Right lobe of liver (tissue), 6 donors: ENCODE measurements around the gene ZNF319. TPM values are rescaled to one million over a fixed set of nuclear protein-coding genes. Genes with fewer than 3 reads are reported as not detected.
A peak's percentile ranks its signal among the peaks of the same experiment; 100 is the strongest.

Experiments
- ATAC-seq, 4 donors: fragments of 200-7000 bp; cut with Tn5 transposase; one replicate each; pipeline ENCODE4 v1.9.1; 2020; ENCODE audit warnings: mild to moderate bottlenecking in 4 of 4, moderate library complexity in 4 of 4
- DNase-seq, 3 donors: peaks; one replicate each; pipeline ENCODE4 v3.0.0-alpha.2; 2020
- H3K27ac ChIP-seq, 3 donors: fragments of 200-600 bp; one replicate each; pipeline ENCODE4 v1.8.0; 2022
- H3K27me3 ChIP-seq, 2 donors: fragments of 200-600 bp; one replicate each; pipeline ENCODE4 v1.8.0; 2022
- H3K36me3 ChIP-seq, 4 donors: fragments of 200-600 bp; sonication (generic) in 1 of 4; one replicate each; pipeline versions ENCODE4 v1.5.1 to v1.8.0; 2017 to 2022; ENCODE audit warnings: control low read depth in 1 of 4
- H3K4me1 ChIP-seq, 4 donors: fragments of 200-600 bp; sonication (generic) in 1 of 4; one replicate each; pipeline versions ENCODE4 v1.5.1 to v1.8.0; 2017 to 2022; ENCODE audit warnings: control low read depth in 1 of 4
- H3K4me3 ChIP-seq, 3 donors: fragments of 200-600 bp; one replicate each; pipeline ENCODE4 v1.8.0; 2022
- H3K9me3 ChIP-seq, 4 donors: fragments of 200-600 bp; sonication (generic) in 1 of 4; one replicate each; pipeline versions ENCODE4 v1.5.1 to v1.8.0; 2017 to 2022; ENCODE audit warnings: control low read depth in 1 of 4
- CTCF ChIP-seq, 4 donors: fragments of 200-600 bp in 3 of 4; fragments of 450-650 bp in 1 of 4; IDR thresholded peaks; one replicate each; pipeline versions ENCODE4 v1.5.1 to v1.8.0; 2016 to 2022; ENCODE audit warnings: antibody characterized with exemption in 4 of 4, mild to moderate bottlenecking in 2 of 4
- POLR2A ChIP-seq: fragments of 450-650 bp; IDR thresholded peaks from one replicate; pipeline ENCODE4 v1.6.1; 2017; ENCODE audit warnings: antibody characterized with exemption, mild to moderate bottlenecking
- WGBS: methylation state at CpG from one replicate; pipeline ENCODE4 v1.1.6; 2018; ENCODE audit warnings: low coverage, low lambda C conversion rate; ENCODE audit not compliant: insufficient coverage; ENCODE audit errors: missing lambda C conversion rate; 5-methylcytosine and 5-hydroxymethylcytosine counted together
- intact Hi-C, 2 donors: fragments of 100-400 bp; cut with DNase I; formaldehyde crosslinking; loops; one replicate each; pipeline versions ENCODE4 v1.11.2 to v1.14.1; 2022
- total RNA-seq, 6 experiments: library from RNA; depleted of rRNA in 2 of 6; stranded (reverse); fragments of >200 nt in 2 of 6; fragmentation: NEBNext Ultra II Directional in 3 of 6; extraction: Animal tissue kit (Norgen Biotek cat#: 25700) in 3 of 6; gene quantifications; one replicate each; pipeline versions ENCODE4 v1.1.0 to v1.2.4, GENCODE V29; 2016 to 2023
- donor health status: DM: no; HTN: yes; CAD: no.
- donor health status: DM: no; HTN: no; CAD: no.
- donor health status: DM: no; HTN: no; CAD: no.
- donor health status: DM: no; HTN: yes; CAD: no.
- donor health status: DM: no; HTN: yes; CAD: no.

The ZNF319 gene
- total RNA-seq, 6 experiments from 2014 or later: 2.5 to 4.9 (median 3.4) TPM

GRCh38 chr16:57962756-57963155, 37.7 kb downstream of the ZNF319 start:
- H3K36me3 ChIP-seq: no peaks in the 10 kb centered on the region
- no peak overlapping the region for H3K4me3 ChIP-seq
- intact Hi-C loops: no loop called here
- no peaks in the 10 kb centered on the region for H3K9me3 ChIP-seq
- H3K4me1 ChIP-seq: no peaks in the 10 kb centered on the region
- no peaks in the 10 kb centered on the region for H3K27me3 ChIP-seq
- ATAC-seq (no peak), DNase-seq (peak in 1 of 3 donors; percentile 39)
- TF ChIP-seq POLR2A (no peak), CTCF (IDR thresholded peaks at IDR 0.05) (no peak)
- no peak overlapping the region for H3K27ac ChIP-seq
- no CpG with 5 or more reads among the region's 9 CpGs for WGBS

GRCh38 chr16:57962046-57962445, 38.4 kb downstream of the ZNF319 start:
- no peak for ATAC-seq
- intact Hi-C loops: no loop called here

GRCh38 chr16:57961538-57961937, 38.9 kb downstream of the ZNF319 start:
- no peak overlapping the region for H3K4me3 ChIP-seq
- WGBS: 26% methylated on average over 2 of the region's 2 CpGs
- no peaks in the 10 kb centered on the region for H3K27me3 ChIP-seq
- ATAC-seq: no peak
- no peak for DNase-seq
- H3K36me3 ChIP-seq: no peaks in the 10 kb centered on the region
- TF ChIP-seq POLR2A (no peak), CTCF (IDR thresholded peaks at IDR 0.05) (no peak)
- no peaks in the 10 kb centered on the region for H3K4me1 ChIP-seq
- intact Hi-C loops: no loop called here
- H3K9me3 ChIP-seq: no peaks in the 10 kb centered on the region
- no peak overlapping the region for H3K27ac ChIP-seq

More at GRCh38 chr16:57962046-57962445, 38.4 kb downstream of the ZNF319 start:
- H3K4me3 ChIP-seq: no peak overlapping the region
- TF ChIP-seq POLR2A (no peak), CTCF (IDR thresholded peaks at IDR 0.05) (no peak)
- DNase-seq: peak in 1 of 3 donors; percentile 24
- no peaks in the 10 kb centered on the region for H3K27me3 ChIP-seq
- no peaks in the 10 kb centered on the region for H3K9me3 ChIP-seq
- H3K36me3 ChIP-seq: no peaks in the 10 kb centered on the region
- H3K27ac ChIP-seq: no peak overlapping the region
- no peaks in the 10 kb centered on the region for H3K4me1 ChIP-seq
- WGBS: no CpG with 5 or more reads among the region's 5 CpGs

- no peaks in the 10 kb centered on the region for H3K4me1 ChIP-seq
- intact Hi-C loops: no loop called here
- H3K36me3 ChIP-seq: no peaks in the 10 kb centered on the region
- H3K4me3 ChIP-seq: no peak overlapping the region
- H3K27ac ChIP-seq: no peak overlapping the region
- H3K27me3 ChIP-seq: no peaks in the 10 kb centered on the region
- no peaks in the 10 kb centered on the region for H3K9me3 ChIP-seq
- TF ChIP-seq CTCF (IDR thresholded peaks at IDR 0.05) (no peak), POLR2A (no peak)
- ATAC-seq (no peak), DNase-seq (peak in 1 of 3 donors; percentile 23)
- WGBS: no CpG with 5 or more reads among the region's 7 CpGs
Observed at GRCh38 chr16:57960826-57961472, 39.5 kb downstream of the ZNF319 start.
